MM.1S (cell line): ENCODE results near the gene NSUN6.

Experiments
- DNase-seq: peaks from one replicate; pipeline ENCODE4 v3.0.0-alpha.2; 2015
- H2AFZ ChIP-seq: fragments of 300-600 bp; sonication (generic); 2 replicates; pipeline ENCODE4 v1.6.0; 2016; ENCODE audit warnings: antibody characterized with exemption, low read length
- H3F3A ChIP-seq: fragments of 300-600 bp; sonication (generic); 2 replicates; pipeline ENCODE4 v1.6.1; 2016; ENCODE audit warnings: mild to moderate bottlenecking, antibody characterized with exemption, low read length, moderate library complexity, mixed read lengths; ENCODE audit not compliant: insufficient read depth
- H3K27ac ChIP-seq: fragments of 300-600 bp; sonication (generic); 2 replicates; pipeline ENCODE4 v1.5.1; 2016; ENCODE audit warnings: mild to moderate bottlenecking, low read length
- H3K27me3 ChIP-seq: fragments of 300-600 bp; sonication (generic); replicated peaks from 2 replicates; pipeline ENCODE4 v1.6.0; 2016; ENCODE audit warnings: low read length; ENCODE audit not compliant: insufficient read depth
- H3K36me3 ChIP-seq: fragments of 300-600 bp; sonication (generic); replicated peaks from 2 replicates; pipeline ENCODE4 v1.6.1; 2016; ENCODE audit warnings: mild to moderate bottlenecking, low read length, mixed read lengths; ENCODE audit not compliant: insufficient read depth
- H3K4me1 ChIP-seq: fragments of 300-600 bp; sonication (generic); 2 replicates; pipeline ENCODE4 v1.6.1; 2016; ENCODE audit warnings: low read length, mixed read lengths
- H3K4me2 ChIP-seq: fragments of 300-600 bp; sonication (generic); 2 replicates; pipeline ENCODE4 v1.6.0; 2016; ENCODE audit warnings: low read depth, low read length
- H3K4me3 ChIP-seq: fragments of 300-600 bp; sonication (generic); 2 replicates; pipeline ENCODE4 v1.5.1; 2016; ENCODE audit warnings: low read length, mixed read lengths
- H3K79me2 ChIP-seq: fragments of 300-600 bp; sonication (generic); 2 replicates; pipeline ENCODE4 v1.6.1; 2016; ENCODE audit warnings: mixed run types, low read length, mixed read lengths
- H3K9ac ChIP-seq: fragments of 300-600 bp; sonication (generic); 2 replicates; pipeline ENCODE4 v1.6.1; 2016; ENCODE audit warnings: low read length, mixed read lengths
- H3K9me2 ChIP-seq: fragments of 300-600 bp; sonication (generic); replicated peaks from 2 replicates; pipeline ENCODE4 v1.6.1; 2016; ENCODE audit warnings: mild to moderate bottlenecking, low read length, mixed read lengths; ENCODE audit not compliant: insufficient read depth
- H3K9me3 ChIP-seq: fragments of 300-600 bp; sonication (generic); replicated peaks from 2 replicates; pipeline ENCODE4 v1.6.1; 2016; ENCODE audit warnings: mild to moderate bottlenecking, low read length, mixed read lengths; ENCODE audit not compliant: insufficient read depth
- H4K20me1 ChIP-seq: fragments of 300-600 bp; sonication (generic); 2 replicates; pipeline ENCODE4 v1.6.1; 2016; ENCODE audit warnings: mild to moderate bottlenecking, low read length, moderate library complexity, mixed read lengths; ENCODE audit not compliant: insufficient read depth
- CTCF ChIP-seq: fragments of 300-600 bp; sonication (generic); IDR thresholded peaks from 2 replicates; pipeline ENCODE4 v1.5.1; 2016; ENCODE audit warnings: antibody characterized with exemption, low read length, mixed read lengths
- EZH2 ChIP-seq: fragments of 300-600 bp; sonication (generic); optimal IDR thresholded peaks from 2 replicates; pipeline ENCODE3; 2017; ENCODE audit warnings: low read depth, mild to moderate bottlenecking, antibody characterized with exemption, low read length, mixed read lengths
- EZH2phosphoT487 ChIP-seq: fragments of 300-600 bp; sonication (generic); IDR thresholded peaks from 2 replicates; pipeline ENCODE4 v1.6.1; 2018; ENCODE audit warnings: antibody characterized with exemption, low read length

NSUN6 gene

GRCh38 chr10:18616337-18616736 is 35.0 kb downstream of the NSUN6 start:
- DNase-seq = no peak
- no peak for TF ChIP-seq EZH2phosphoT487
- no peak for TF ChIP-seq EZH2
- no peak for TF ChIP-seq CTCF
- H3K9me2 ChIP-seq = no peaks in the 10 kb centered on the region
- H4K20me1 ChIP-seq = no peaks in the 10 kb centered on the region
- H3F3A ChIP-seq = no peaks in the 10 kb centered on the region
- no peak overlapping the region for H2AFZ ChIP-seq
- no peak overlapping the region for H3K4me2 ChIP-seq
- no peak overlapping the region for H3K27ac ChIP-seq
- no peaks in the 10 kb centered on the region for H3K27me3 ChIP-seq
- no peak overlapping the region for H3K9ac ChIP-seq
- no peak overlapping the region for H3K4me3 ChIP-seq
- H3K36me3 ChIP-seq = 0 out of 2 replicates have a peak, but pooled peaks cover 3% of the 10 kb centered on the region
- H3K4me1 ChIP-seq = no peaks in the 10 kb centered on the region
- H3K79me2 ChIP-seq = no peaks in the 10 kb centered on the region
- H3K9me3 ChIP-seq = no peaks in the 10 kb centered on the region

- Histone ChIP-seq H4K20me1 (no peaks in the 10 kb centered on the region), H3K79me2 (no peaks in the 10 kb centered on the region), H3K9me3 (no peaks in the 10 kb centered on the region), H3K9ac (no peak overlapping the region), H3K27ac (no peak overlapping the region), H3K36me3 (0 out of 2 replicates have a peak, but pooled peaks cover 3% of the 10 kb centered on the region), H3K4me2 (no peak overlapping the region), H2AFZ (no peak overlapping the region), H3K4me3 (no peak overlapping the region), H3K27me3 (no peaks in the 10 kb centered on the region), H3K4me1 (no peaks in the 10 kb centered on the region), H3F3A (no peaks in the 10 kb centered on the region), H3K9me2 (no peaks in the 10 kb centered on the region)
- DNase-seq = no peak
- TF ChIP-seq EZH2 = no peak
- TF ChIP-seq CTCF = no peak
- no peak for TF ChIP-seq EZH2phosphoT487
Measured at GRCh38 chr10:18615618-18616017, 35.8 kb downstream of the NSUN6 start.

- H3K9ac ChIP-seq = no peak overlapping the region
- peaks cover 8% of the 10 kb centered on the region; the same call in 1 of the 2 replicates for H3K4me1 ChIP-seq
- 0 out of 2 replicates have a peak, but pooled peaks cover 3% of the 10 kb centered on the region for H3K36me3 ChIP-seq
- no peaks in the 10 kb centered on the region for H3K9me3 ChIP-seq
- H3F3A ChIP-seq = no peaks in the 10 kb centered on the region; the same call in 1 of the 2 replicates
- H4K20me1 ChIP-seq = no peaks in the 10 kb centered on the region
- H3K79me2 ChIP-seq = no peaks in the 10 kb centered on the region
- H3K27me3 ChIP-seq = no peaks in the 10 kb centered on the region
- no peak overlapping the region for H3K4me3 ChIP-seq
- no peak for DNase-seq
- H2AFZ ChIP-seq = no peak overlapping the region
- no peak overlapping the region for H3K27ac ChIP-seq
- H3K4me2 ChIP-seq = no peak overlapping the region
- H3K9me2 ChIP-seq = no peaks in the 10 kb centered on the region
- TF ChIP-seq EZH2phosphoT487 (no peak), CTCF (no peak), EZH2 (no peak)
Measured at GRCh38 chr10:18611168-18611567, 40.2 kb downstream of the NSUN6 start.
